Measurements from ENCODE around the gene MYL7. TPM values are rescaled to one million over a fixed set of nuclear protein-coding genes. Genes with fewer than 3 reads are reported as not detected.

MYL7 gene
- total and polyA plus RNA-seq, 2 donors (not counting 3 experiments of a cell fraction or from before 2014, with no cell fraction given) = not detected

- Histone ChIP-seq H3K79me2 (ENCODE audit: control insufficient read depth, insufficient read depth, low read length) (no peaks in the 10 kb centered on the region), H3K9ac (replicated peaks; ENCODE audit: extremely low read depth, insufficient read depth, low read length) (no peak overlapping the region), H4K20me1 (replicated peaks; ENCODE audit: control insufficient read depth, extremely low read depth, insufficient read depth, low read length) (no peaks in the 10 kb centered on the region), H3K9me3 (replicated peaks; ENCODE audit: control insufficient read depth, insufficient read depth, low read length) (no peaks in the 10 kb centered on the region), H3K9me1 (replicated peaks; ENCODE audit: control insufficient read depth, extremely low read depth, insufficient read depth, low read length) (no peaks in the 10 kb centered on the region), H3K36me3 (ENCODE audit: control insufficient read depth in 2 of 2, extremely low read depth in 1 of 2, insufficient read depth in 2 of 2, low read length in 2 of 2) (no peaks in the 10 kb centered on the region), H3K4me1 (ENCODE audit: control insufficient read depth, extremely low read depth, insufficient read depth, low read length) (no peaks in the 10 kb centered on the region), H2AFZ (ENCODE audit: low read depth, low read length) (no peak overlapping the region), H3K27me3 (ENCODE audit: control insufficient read depth in 2 of 2, insufficient read depth in 2 of 2, low read length in 2 of 2) (peaks cover 19 to 25% of the 10 kb centered on the region in 2 experiments), H3K4me2 (ENCODE audit: insufficient read depth, low read length) (no peak overlapping the region), H3K4me3 (replicated peaks in 1 of 3; ENCODE audit: insufficient read depth in 1 of 3, low read depth in 1 of 3, low read length in 3 of 3) (no peak overlapping the region), H3K27ac (ENCODE audit: insufficient read depth, low read depth, low read length) (no peak overlapping the region)
- dilution Hi-C loops (cut with MboI; ENCODE audit: extremely low pct_ligation_motif_present, low sequenced_read_pairs) (no loop called here), intact Hi-C loops (cut with micrococcal nuclease) (no loop called here)
- no TSS peak for BruUV-seq (replicated peaks)
- TF ChIP-seq POLR2A (IDR thresholded peaks at IDR 0.05; ENCODE audit: low read depth, low read length) (no peak), MYC (IDR thresholded peaks at IDR 0.05; ENCODE audit: low read depth, low read length) (no peak), MAX (IDR thresholded peaks at IDR 0.05; ENCODE audit: insufficient read depth, insufficient read length) (no peak), GATA2 (IDR thresholded peaks at IDR 0.05; ENCODE audit: insufficient read depth, insufficient read length, low read depth, low read length) (no peak), EZH2 (IDR thresholded peaks at IDR 0.05; ENCODE audit: borderline replicate concordance, low read depth, low read length, severe bottlenecking) (no peak), POLR2AphosphoS5 (IDR thresholded peaks at IDR 0.05; ENCODE audit: insufficient read depth, low read depth, low read length) (no peak), JUN (IDR thresholded peaks at IDR 0.05; ENCODE audit: borderline replicate concordance, insufficient read depth, insufficient read length, low read depth) (no peak), CTCF (IDR thresholded peaks at IDR 0.05; ENCODE audit: extremely low read depth in 1 of 2, insufficient read depth in 1 of 2, low read depth in 1 of 2, low read length in 2 of 2) (no peak), FOS (IDR thresholded peaks at IDR 0.05; ENCODE audit: borderline replicate concordance, insufficient read depth, low read length) (no peak)
- no peak for DNase-seq (ENCODE audit: low read depth, low spot score)
- POLR2A ChIA-PET = no interaction called here
- no peak for FAIRE-seq
- CTCF ChIA-PET = no interaction called here
Observed at GRCh38 chr7:44161371-44161770, 20.2 kb upstream of the MYL7 start.

Data from endothelial cell of umbilical vein (primary cell).